HepG2 (cell line): ENCODE measurements around the gene TMEM184B. TPM values are rescaled to one million over a fixed set of nuclear protein-coding genes. Genes with fewer than 3 reads are reported as not detected.

Experiments
- ATF7-NPFF ChIP-seq: sonication (generic); formaldehyde crosslinking; IDR thresholded peaks from 2 replicates; pipeline ENCODE4 v1.8.1; 2023; ENCODE audit warnings: mild to moderate bottlenecking, low read depth, missing genetic modification reagents, moderate library complexity
- BCL3 ChIP-seq: sonication (generic); formaldehyde crosslinking; IDR thresholded peaks from 2 replicates; pipeline ENCODE4 v1.5.1; 2020; ENCODE audit warnings: mild to moderate bottlenecking, missing genetic modification reagents, moderate library complexity
- CCAR2 ChIP-seq: fragments of 200-400 bp; formaldehyde crosslinking; optimal IDR thresholded peaks from 2 replicates; pipeline ENCODE3; 2018; ENCODE audit warnings: low read depth, mild to moderate bottlenecking, low read length, moderate library complexity
- CHD4 ChIP-seq: fragments of 200-600 bp; sonication (generic); IDR thresholded peaks from 2 replicates; pipeline ENCODE4 v1.7.0; 2017; ENCODE audit warnings: mild to moderate bottlenecking, low read length, borderline replicate concordance
- CREM ChIP-seq, 2 experiments: sonication (generic) in 1 of 2; formaldehyde crosslinking in 1 of 2; IDR thresholded peaks; 2 replicates each; pipeline versions ENCODE4 v1.4.0 to v1.6.1; 2016 to 2020; ENCODE audit warnings: antibody characterized with exemption in 1 of 2, mild to moderate bottlenecking in 1 of 2, missing genetic modification reagents in 1 of 2
- ETV5 ChIP-seq: IDR thresholded peaks from 2 replicates; pipeline ENCODE4 v1.6.1; 2018; ENCODE audit warnings: missing biosample characterization, missing genetic modification reagents, inconsistent platforms, borderline replicate concordance
- GFI1 ChIP-seq: sonication (generic); formaldehyde crosslinking; IDR thresholded peaks from 2 replicates; pipeline ENCODE4 v1.5.0; 2020; ENCODE audit warnings: missing genetic modification reagents, mild to moderate bottlenecking, borderline replicate concordance
- HES4 ChIP-seq: sonication (generic); formaldehyde crosslinking; IDR thresholded peaks from 2 replicates; pipeline ENCODE4 v1.9.0; 2021; ENCODE audit warnings: mild to moderate bottlenecking, missing genetic modification reagents, borderline replicate concordance
- HIVEP1 ChIP-seq: sonication (generic); formaldehyde crosslinking; IDR thresholded peaks from 2 replicates; pipeline ENCODE4 v1.4.0; 2020; ENCODE audit warnings: mild to moderate bottlenecking, missing genetic modification reagents
- MLX ChIP-seq: IDR thresholded peaks from 2 replicates; pipeline ENCODE4 v1.6.1; 2016
- NFRKB ChIP-seq: fragments of 450-650 bp; IDR thresholded peaks from 2 replicates; pipeline ENCODE4 v1.6.1; 2017
- REXO4 ChIP-seq: sonication (generic); formaldehyde crosslinking; IDR thresholded peaks from 2 replicates; pipeline ENCODE4 v1.8.0; 2022; ENCODE audit warnings: missing genetic modification reagents, mild to moderate bottlenecking, borderline replicate concordance
- RFXANK ChIP-seq: IDR thresholded peaks from 2 replicates; pipeline ENCODE4 v1.6.1; 2016
- SIN3A ChIP-seq: IDR thresholded peaks from 2 replicates; pipeline ENCODE4 v1.6.1; 2011; ENCODE audit warnings: low read depth, mild to moderate bottlenecking, control low read depth, low read length, borderline replicate concordance
- SMAD9 ChIP-seq: sonication (generic); formaldehyde crosslinking; IDR thresholded peaks from 2 replicates; pipeline ENCODE4 v1.5.1; 2020; ENCODE audit warnings: mild to moderate bottlenecking, missing genetic modification reagents
- SMARCE1 ChIP-seq: fragments of 450-650 bp; IDR thresholded peaks from 2 replicates; pipeline ENCODE4 v1.6.1; 2017; ENCODE audit warnings: borderline replicate concordance
- TBP ChIP-seq: sonication (generic); formaldehyde crosslinking; IDR thresholded peaks from 2 replicates; pipeline ENCODE4 v1.5.0; 2020; ENCODE audit warnings: missing genetic modification reagents
- TERF1 ChIP-seq: sonication (generic); formaldehyde crosslinking; IDR thresholded peaks from 2 replicates; pipeline ENCODE4 v1.8.0; 2022; ENCODE audit warnings: mild to moderate bottlenecking, missing genetic modification reagents, moderate library complexity
- TFE3 ChIP-seq: IDR thresholded peaks from 2 replicates; pipeline ENCODE4 v1.6.1; 2016
- ZNF3 ChIP-seq: IDR thresholded peaks from 2 replicates; pipeline ENCODE4 v1.7.0; 2017; ENCODE audit warnings: inconsistent platforms
- ZNF414 ChIP-seq: sonication (generic); formaldehyde crosslinking; IDR thresholded peaks from 2 replicates; pipeline ENCODE4 v1.5.0; 2020; ENCODE audit warnings: missing genetic modification reagents
- ZNF672 ChIP-seq: sonication (generic); formaldehyde crosslinking; IDR thresholded peaks from 2 replicates; pipeline ENCODE4 v1.8.1; 2022; ENCODE audit warnings: missing genetic modification reagents
- ZNF747 ChIP-seq: sonication (generic); formaldehyde crosslinking; IDR thresholded peaks from 2 replicates; pipeline ENCODE4 v1.8.1; 2023; ENCODE audit warnings: missing genetic modification reagents, mild to moderate bottlenecking, borderline replicate concordance
- ZNF781 ChIP-seq: sonication (generic); formaldehyde crosslinking; IDR thresholded peaks from 2 replicates; pipeline ENCODE4 v1.5.1; 2020; ENCODE audit warnings: borderline replicate concordance, mild to moderate bottlenecking, missing genetic modification reagents; ENCODE audit errors: not compliant biosample characterization
- ZSCAN21 ChIP-seq: sonication (generic); formaldehyde crosslinking; IDR thresholded peaks from 2 replicates; pipeline ENCODE4 v1.8.0; 2022; ENCODE audit warnings: mild to moderate bottlenecking, missing genetic modification reagents, moderate library complexity, borderline replicate concordance
- polyA plus RNA-seq, 8 experiments: library from polyadenylated mRNA; depleted of rRNA in 3 of 8; stranded (reverse) in 7 of 8; unstranded in 1 of 8; fragments of >200 nt; fragmentation: Illumina TruSeq in 4 of 8; extraction: Trizol in 4 of 8; gene quantifications; 2 replicates each; pipeline versions ENCODE4 v1.2.1 to v1.2.3, GENCODE V29; 2011 to 2016; ENCODE audit warnings: low read depth in 4 of 8, missing spikeins in 1 of 8, mixed read lengths in 1 of 8; ENCODE audit not compliant: insufficient read depth in 1 of 8
- total RNA-seq, 5 experiments: library from RNA; depleted of rRNA; stranded (reverse); fragments of >200 nt; fragmentation: Illumina TruSeq; extraction: Trizol; gene quantifications; 2 replicates each; pipeline ENCODE4 v1.2.3, GENCODE V29; 2016; ENCODE audit warnings: low read depth in 1 of 5

Gene TMEM184B
- total and polyA plus RNA-seq, 2 of the 13 experiments (the other 11 are each of a cell fraction or from before 2014, with no cell fraction given) = 15.9 to 16.0 TPM

GRCh38 chr22:38177926-38178604 is 94.7 kb downstream of the TMEM184B start (continued):
- peak; percentile 62; the same call in 1 of the 2 replicates for TF ChIP-seq CREM (IDR thresholded peaks at IDR 0.05)
- no peak for TF ChIP-seq CREM (CRISPR knock-in tag; IDR thresholded peaks at IDR 0.05)
- peak; percentile 71 for TF ChIP-seq TFE3 (CRISPR knock-in tag)
- 0 out of 2 replicates have a peak, but pooled peaks have one; percentile 46 for TF ChIP-seq CHD4
- no peak for TF ChIP-seq GFI1 (CRISPR knock-in tag)
- no peak for TF ChIP-seq ATF7-NPFF (CRISPR knock-in tag)
- no peak for TF ChIP-seq ZNF781
- no peak for TF ChIP-seq CCAR2
- peak; percentile 93 for TF ChIP-seq MLX (CRISPR knock-in tag)
- TF ChIP-seq RFXANK = no peak
- TF ChIP-seq SMAD9 (CRISPR knock-in tag) = no peak
- no peak for TF ChIP-seq TBP (CRISPR knock-in tag)
- no peak; the same call in 1 of the 2 replicates for TF ChIP-seq HES4 (CRISPR knock-in tag)
- peak; percentile 27; the same call in 1 of the 2 replicates for TF ChIP-seq ZNF3
- no peak for TF ChIP-seq TERF1 (CRISPR knock-in tag)
- no peak for TF ChIP-seq ZSCAN21 (CRISPR knock-in tag)
- no peak for TF ChIP-seq REXO4 (CRISPR knock-in tag)
- TF ChIP-seq ZNF747 = peak; percentile 65; the same call in 1 of the 2 replicates
- peak; percentile 78 for TF ChIP-seq SIN3A
- TF ChIP-seq ETV5 = peak; percentile 52; the same call in 1 of the 2 replicates
- TF ChIP-seq SMARCE1 = no peak
- TF ChIP-seq BCL3 (CRISPR knock-in tag) = peak; percentile 48; the same call in 1 of the 2 replicates
- no peak for TF ChIP-seq ZNF672 (CRISPR knock-in tag)
- no peak for TF ChIP-seq NFRKB
- peak; percentile 59; the same call in 1 of the 2 replicates for TF ChIP-seq ZNF414
- TF ChIP-seq HIVEP1 (CRISPR knock-in tag) = 0 out of 2 replicates have a peak, but pooled peaks have one; percentile 64
